Cortex of kidney (tissue), 1 donor: ENCODE data around the gene CDC42.

ENCODE experiments used
- DNase-seq: peaks from one replicate; lab custom pipeline; 2025; lab: John Stamatoyannopoulos, UW

Gene CDC42

GRCh38 chr1:22037520-22037919 is 15.0 kb upstream of the CDC42 start:
- DNase-seq, result no peak

GRCh38 chr1:22038036-22038435 is 14.5 kb upstream of the CDC42 start:
- no peak for DNase-seq

- no peak for DNase-seq
These were observed 12.8 kb upstream of the CDC42 start for GRCh38 chr1:22039594-22040285.

- DNase-seq, result no peak
These were observed 12.3 kb upstream of the CDC42 start for GRCh38 chr1:22040286-22040623.

GRCh38 chr1:22041505-22041904 is 11.0 kb upstream of the CDC42 start:
- DNase-seq, result no peak

GRCh38 chr1:22043198-22043769 is 9.2 kb upstream of the CDC42 start:
- no peak for DNase-seq

- DNase-seq, result no peak
These were observed 7.7 kb upstream of the CDC42 start for GRCh38 chr1:22044690-22045420.

GRCh38 chr1:22045604-22046228 is 6.8 kb upstream of the CDC42 start:
- no peak for DNase-seq

GRCh38 chr1:22048351-22049192 is 3.9 kb upstream of the CDC42 start:
- no peak for DNase-seq

- no peak for DNase-seq
These were observed 2.2 kb upstream of the CDC42 start for GRCh38 chr1:22050330-22050729.

- no peak for DNase-seq
These were observed 848 bp upstream of the CDC42 start for GRCh38 chr1:22051607-22052114.

- no peak for DNase-seq
These were observed 730 bp downstream of the CDC42 start for GRCh38 chr1:22053017-22053860.

- DNase-seq, result no peak
These were observed 1.6 kb downstream of the CDC42 start for GRCh38 chr1:22053861-22054770.

GRCh38 chr1:22055463-22055862 is 3.0 kb downstream of the CDC42 start:
- no peak for DNase-seq

GRCh38 chr1:22056043-22056442 is 3.5 kb downstream of the CDC42 start:
- no peak for DNase-seq

- no peak for DNase-seq
These were observed 4.4 kb downstream of the CDC42 start for GRCh38 chr1:22056936-22057335.

- no peak for DNase-seq
These were observed 5.4 kb downstream of the CDC42 start for GRCh38 chr1:22057861-22058260.

GRCh38 chr1:22064751-22065402 is 12.4 kb downstream of the CDC42 start:
- no peak for DNase-seq

- no peak for DNase-seq
These were observed 19.0 kb downstream of the CDC42 start for GRCh38 chr1:22071511-22071910.
